PC-9 (cell line): ENCODE data around the gene NTN4. TPM values are rescaled to one million over a fixed set of nuclear protein-coding genes. Genes with fewer than 3 reads are reported as not detected.

Source experiments
- BruUV-seq: library from RNA; stranded (reverse); fragments of 400-500 nt; replicated peaks from 2 replicates; lab custom pipeline; 2021; lab: Mats Ljungman, UMichigan
- CTCF ChIA-PET: fragments of 300-600 bp; sonication (Branson Sonifier 250); formaldehyde crosslinking; loops from one replicate; lab custom pipeline; 2022; ENCODE audit warnings: antibody characterized with exemption; lab: Charles Lee
- POLR2A ChIA-PET: fragments of 300-600 bp; sonication (Branson Sonifier 250); formaldehyde crosslinking; loops from one replicate; lab custom pipeline; 2022; ENCODE audit warnings: antibody characterized with exemption; ENCODE audit not compliant: unreplicated experiment; lab: Charles Lee
- DNase-seq, 2 experiments: peaks; one replicate each; pipeline versions ENCODE4 v3.0.0 to v3.0.0-alpha.2; 2015 to 2022; ENCODE audit warnings: mixed read lengths in 1 of 2
- H2AFZ ChIP-seq: fragments of 200-600 bp; sonication (generic); 2 replicates; pipeline ENCODE4 v1.8.1; 2017; ENCODE audit warnings: antibody characterized with exemption
- H3F3A ChIP-seq: fragments of 200-600 bp; sonication (generic); 2 replicates; pipeline ENCODE4 v1.8.1; 2017; ENCODE audit warnings: antibody characterized with exemption, mild to moderate bottlenecking, low read depth; ENCODE audit not compliant: insufficient read depth
- H3K27ac ChIP-seq: fragments of 200-600 bp; sonication (generic); 2 replicates; pipeline ENCODE4 v1.6.1; 2016; ENCODE audit warnings: mixed run types
- H3K27me3 ChIP-seq: fragments of 200-600 bp; sonication (generic); 2 replicates; pipeline ENCODE4 v1.6.1; 2016; ENCODE audit warnings: low read depth, mixed run types; ENCODE audit not compliant: insufficient read depth
- H3K36me3 ChIP-seq: fragments of 200-600 bp; sonication (generic); 2 replicates; pipeline ENCODE4 v1.6.1; 2016; ENCODE audit warnings: low read depth, mixed run types
- H3K4me1 ChIP-seq: fragments of 200-600 bp; sonication (generic); replicated peaks from 2 replicates; pipeline ENCODE4 v1.6.1; 2016; ENCODE audit warnings: mixed run types; ENCODE audit not compliant: insufficient read depth
- H3K4me2 ChIP-seq: fragments of 200-600 bp; sonication (generic); 2 replicates; pipeline ENCODE4 v1.6.1; 2017; ENCODE audit warnings: mixed run types
- H3K4me3 ChIP-seq: fragments of 200-600 bp; sonication (generic); 2 replicates; pipeline ENCODE4 v1.6.1; 2016; ENCODE audit warnings: mixed run types
- H3K79me2 ChIP-seq: fragments of 200-600 bp; sonication (generic); 2 replicates; pipeline ENCODE4 v1.6.1; 2017; ENCODE audit warnings: low read depth, mixed run types
- H3K9me2 ChIP-seq: fragments of 200-600 bp; sonication (generic); 2 replicates; pipeline ENCODE4 v1.8.1; 2017; ENCODE audit warnings: mild to moderate bottlenecking; ENCODE audit not compliant: insufficient read depth
- H3K9me3 ChIP-seq: fragments of 200-600 bp; sonication (generic); 2 replicates; pipeline ENCODE4 v1.8.1; 2016; ENCODE audit warnings: low read depth; ENCODE audit not compliant: insufficient read depth
- H4K20me1 ChIP-seq: fragments of 200-600 bp; sonication (generic); 2 replicates; pipeline ENCODE4 v1.8.1; 2017; ENCODE audit not compliant: insufficient read depth
- EZH2 ChIP-seq: fragments of 200-600 bp; sonication (generic); IDR thresholded peaks from 2 replicates; pipeline ENCODE4 v1.8.0; 2017; ENCODE audit warnings: antibody characterized with exemption, low read depth
- intact Hi-C: fragments of 100-400 bp; cut with micrococcal nuclease; formaldehyde crosslinking; loops from one replicate; pipeline ENCODE4 v1.10.0; 2022; ENCODE audit not compliant: unreplicated experiment
- total RNA-seq: library from RNA; stranded (reverse); gene quantifications from 2 replicates; pipeline ENCODE4 v1.2.3, GENCODE V29; 2021
- TF ChIP-seq, protein P1 (sequence below): fragments of 200-600 bp; sonication (generic); conservative IDR thresholded peaks from 2 replicates; pipeline ENCODE4 v1.6.1; 2017; ENCODE audit warnings: mixed run types, antibody characterized with exemption, mild to moderate bottlenecking, moderate library complexity

NTN4 gene
- total RNA-seq, 1 experiment from 2014 or later: 41.5 TPM

DNA sequence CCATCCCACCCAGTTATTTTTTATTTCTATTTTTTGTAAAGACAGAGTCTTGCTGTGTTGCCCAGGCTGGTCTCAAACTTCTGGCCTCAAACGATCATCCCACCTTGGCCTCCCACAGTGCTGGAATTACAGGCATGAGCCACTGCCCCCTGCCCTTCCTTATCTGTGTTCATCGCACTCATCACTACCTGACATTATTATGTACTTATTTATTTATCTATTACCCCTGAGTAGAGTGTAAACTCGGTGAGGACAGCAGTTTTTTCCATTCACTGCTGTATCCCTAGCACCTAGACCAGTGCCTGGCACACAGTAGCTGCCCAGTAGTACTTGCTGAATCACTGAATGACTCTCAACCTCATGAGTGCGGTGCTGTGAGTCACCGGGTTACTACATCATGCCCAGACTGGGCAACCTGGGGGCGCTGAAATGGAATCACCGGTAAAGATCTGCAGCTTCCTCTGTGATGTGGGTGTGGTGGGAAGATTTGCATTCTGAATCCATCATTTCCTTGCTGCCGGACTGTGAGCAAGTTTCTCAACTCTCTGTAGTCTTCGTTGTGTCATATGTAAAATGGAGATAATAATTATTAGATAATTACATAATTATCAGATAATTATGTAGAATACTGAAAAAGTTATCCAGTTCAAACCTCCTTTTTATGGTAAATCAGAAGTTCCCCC lies 157.4 kb downstream of the NTN4 start:
- CTCF ChIA-PET: no interaction called here
- Histone ChIP-seq H3K79me2 (no peaks in the 10 kb centered on the region), H3K4me1 (peaks cover 39% of the 10 kb centered on the region), H3K27ac (peak overlapping the region; percentile 99), H3K4me2 (peak overlapping the region; percentile 41), H3K9me3 (peaks cover 7% of the 10 kb centered on the region; the same call in 1 of the 2 replicates), H3K27me3 (no peaks in the 10 kb centered on the region), H4K20me1 (no peaks in the 10 kb centered on the region; the same call in 1 of the 2 replicates), H2AFZ (no peak overlapping the region), H3K9me2 (no peaks in the 10 kb centered on the region), H3K36me3 (no peaks in the 10 kb centered on the region), H3F3A (peaks cover 23% of the 10 kb centered on the region; the same call in 1 of the 2 replicates), H3K4me3 (no peak overlapping the region)
- no TSS peak for BruUV-seq
- peak; percentile 76 to 96 for DNase-seq
- intact Hi-C loops: loop anchor here (1.0 to 2.0 kb wide), 2 partner anchors 16 to 68 kb away; no protein-coding TSS in a partner anchor
- POLR2A ChIA-PET: no interaction called here
- no peak for TF ChIP-seq EZH2
- TF ChIP-seq, protein P1, sequence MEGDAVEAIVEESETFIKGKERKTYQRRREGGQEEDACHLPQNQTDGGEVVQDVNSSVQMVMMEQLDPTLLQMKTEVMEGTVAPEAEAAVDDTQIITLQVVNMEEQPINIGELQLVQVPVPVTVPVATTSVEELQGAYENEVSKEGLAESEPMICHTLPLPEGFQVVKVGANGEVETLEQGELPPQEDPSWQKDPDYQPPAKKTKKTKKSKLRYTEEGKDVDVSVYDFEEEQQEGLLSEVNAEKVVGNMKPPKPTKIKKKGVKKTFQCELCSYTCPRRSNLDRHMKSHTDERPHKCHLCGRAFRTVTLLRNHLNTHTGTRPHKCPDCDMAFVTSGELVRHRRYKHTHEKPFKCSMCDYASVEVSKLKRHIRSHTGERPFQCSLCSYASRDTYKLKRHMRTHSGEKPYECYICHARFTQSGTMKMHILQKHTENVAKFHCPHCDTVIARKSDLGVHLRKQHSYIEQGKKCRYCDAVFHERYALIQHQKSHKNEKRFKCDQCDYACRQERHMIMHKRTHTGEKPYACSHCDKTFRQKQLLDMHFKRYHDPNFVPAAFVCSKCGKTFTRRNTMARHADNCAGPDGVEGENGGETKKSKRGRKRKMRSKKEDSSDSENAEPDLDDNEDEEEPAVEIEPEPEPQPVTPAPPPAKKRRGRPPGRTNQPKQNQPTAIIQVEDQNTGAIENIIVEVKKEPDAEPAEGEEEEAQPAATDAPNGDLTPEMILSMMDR: no peak

DNA sequence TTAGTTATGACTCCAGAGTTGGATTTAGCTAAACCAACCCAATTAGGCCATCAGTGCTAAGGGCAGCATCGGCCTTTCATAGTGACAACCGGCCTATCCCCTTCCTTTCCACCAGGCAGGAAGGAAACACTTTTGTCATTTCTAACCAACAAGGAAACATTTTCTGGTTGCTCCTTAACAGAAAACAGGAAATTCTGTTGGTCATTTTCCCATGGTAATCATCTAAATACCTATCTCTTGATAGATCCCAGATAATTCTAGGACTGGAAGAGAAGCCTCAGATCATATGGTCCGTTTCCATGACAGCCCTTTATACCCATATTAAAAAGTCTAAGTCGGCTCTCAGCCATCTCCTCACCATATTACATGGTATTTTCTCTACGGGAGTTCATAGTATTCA lies 160.1 kb downstream of the NTN4 start:
- Histone ChIP-seq H3F3A (peaks cover 17% of the 10 kb centered on the region; the same call in 1 of the 2 replicates), H3K4me2 (no peak overlapping the region), H2AFZ (no peak overlapping the region), H3K4me3 (no peak overlapping the region), H3K9me2 (no peaks in the 10 kb centered on the region), H3K9me3 (peaks cover 7% of the 10 kb centered on the region; the same call in 1 of the 2 replicates), H4K20me1 (no peaks in the 10 kb centered on the region), H3K79me2 (no peaks in the 10 kb centered on the region), H3K27ac (no peak overlapping the region), H3K27me3 (no peaks in the 10 kb centered on the region), H3K4me1 (peaks cover 31% of the 10 kb centered on the region), H3K36me3 (no peaks in the 10 kb centered on the region)
- TF ChIP-seq, protein P1: no peak
- TF ChIP-seq EZH2: no peak
- POLR2A ChIA-PET: interaction anchor here (0.6 kb wide), 1 partner anchor 19 kb away, joined by 3 read pairs; no protein-coding TSS in a partner anchor
- CTCF ChIA-PET: no interaction called here
- no TSS peak for BruUV-seq
- intact Hi-C loops: no loop called here
- DNase-seq: no peak

DNA sequence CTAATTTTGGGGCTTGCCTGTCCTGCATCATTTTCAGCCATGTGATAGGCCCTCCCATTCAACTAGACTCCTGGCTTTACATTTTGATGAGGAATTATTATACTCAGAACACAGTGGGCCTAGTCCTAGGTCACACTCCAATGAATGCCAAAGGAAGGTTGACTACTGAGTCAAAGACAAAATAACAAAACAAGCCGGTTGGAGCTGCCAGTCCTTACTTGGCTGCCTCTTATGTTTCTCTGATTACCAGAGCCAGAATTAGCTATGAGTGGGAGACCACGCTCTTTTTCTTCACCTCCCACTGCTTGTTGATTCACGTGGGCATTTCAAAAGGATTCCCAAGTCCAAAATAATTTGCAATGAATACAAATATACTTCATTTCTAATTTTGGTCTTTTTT lies 161.2 kb downstream of the NTN4 start:
- Histone ChIP-seq H3K36me3 (no peaks in the 10 kb centered on the region), H3K4me1 (peaks cover 20% of the 10 kb centered on the region), H3F3A (peaks cover 15% of the 10 kb centered on the region; the same call in 1 of the 2 replicates), H3K27ac (no peak overlapping the region), H3K79me2 (no peaks in the 10 kb centered on the region), H2AFZ (no peak overlapping the region), H3K9me2 (no peaks in the 10 kb centered on the region), H4K20me1 (no peaks in the 10 kb centered on the region), H3K4me2 (no peak overlapping the region), H3K4me3 (no peak overlapping the region), H3K27me3 (no peaks in the 10 kb centered on the region), H3K9me3 (peaks cover 7% of the 10 kb centered on the region; the same call in 1 of the 2 replicates)
- intact Hi-C loops: no loop called here
- no peak for DNase-seq
- no TSS peak for BruUV-seq
- POLR2A ChIA-PET: no interaction called here
- TF ChIP-seq, protein P1: no peak
- TF ChIP-seq EZH2: no peak
- CTCF ChIA-PET: no interaction called here
